Superior temporal gyrus (tissue), 1 donor: ENCODE results near the gene UBA3.

Source experiments
- DNase-seq: peaks from one replicate; pipeline ENCODE4 v3.0.0-alpha.2; 2016; ENCODE audit errors: extremely low spot score

UBA3 gene

GRCh38 chr3:69080233-69080920 is at the start of gene UBA3:
Gene UBA3, minus strand, starts transcription at chr3:69080365. Its CDS starts 12 bp downstream, at chr3:69080353.
- DNase-seq = peak; percentile 90

- no peak for DNase-seq
Measured at GRCh38 chr3:69129531-69129930, 49.4 kb upstream of the UBA3 start.

- no peak for DNase-seq
Measured at GRCh38 chr3:69128509-69128908, 48.3 kb upstream of the UBA3 start.

GRCh38 chr3:69126999-69127398 is 46.8 kb upstream of the UBA3 start:
- DNase-seq = no peak

GRCh38 chr3:69126216-69126615 is 46.1 kb upstream of the UBA3 start:
- DNase-seq = no peak

- DNase-seq = no peak
Measured at GRCh38 chr3:69122403-69122802, 42.2 kb upstream of the UBA3 start, which contains the start of gene LMOD3. Gene LMOD3, minus strand, starts transcription at chr3:69122595. Its CDS starts 209 bp downstream, at chr3:69122386.

- DNase-seq = no peak
Measured at GRCh38 chr3:69121950-69122349, 41.8 kb upstream of the UBA3 start.

GRCh38 chr3:69121513-69121912 is 41.3 kb upstream of the UBA3 start:
- DNase-seq = no peak

- peak; percentile 92 for DNase-seq
Measured at GRCh38 chr3:69120879-69121464, 40.8 kb upstream of the UBA3 start.

GRCh38 chr3:69119681-69120080 is 39.5 kb upstream of the UBA3 start:
- no peak for DNase-seq

GRCh38 chr3:69119138-69119537 is 39.0 kb upstream of the UBA3 start:
- no peak for DNase-seq

- DNase-seq = no peak
Measured at GRCh38 chr3:69118555-69118954, 38.4 kb upstream of the UBA3 start.

- DNase-seq = peak; percentile 95
Measured at GRCh38 chr3:69116897-69117296, 36.7 kb upstream of the UBA3 start.

- peak; percentile 75 for DNase-seq
Measured at GRCh38 chr3:69116162-69116561, 36.0 kb upstream of the UBA3 start.

- DNase-seq = no peak
Measured at GRCh38 chr3:69115731-69116130, 35.6 kb upstream of the UBA3 start.

- DNase-seq = no peak
Measured at GRCh38 chr3:69113536-69113935, 33.4 kb upstream of the UBA3 start.

- DNase-seq = no peak
Measured at GRCh38 chr3:69110941-69111546, 30.9 kb upstream of the UBA3 start.

- no peak for DNase-seq
Measured at GRCh38 chr3:69108811-69109210, 28.6 kb upstream of the UBA3 start.

GRCh38 chr3:69107841-69108240 is 27.7 kb upstream of the UBA3 start:
- DNase-seq = no peak

- no peak for DNase-seq
Measured at GRCh38 chr3:69105320-69105719, 25.2 kb upstream of the UBA3 start.

- DNase-seq = no peak
Measured at GRCh38 chr3:69104586-69104985, 24.4 kb upstream of the UBA3 start.

- no peak for DNase-seq
Measured at GRCh38 chr3:69103123-69103522, 23.0 kb upstream of the UBA3 start.

- no peak for DNase-seq
Measured at GRCh38 chr3:69102384-69102783, 22.2 kb upstream of the UBA3 start.
